DMS153 (cell line): ENCODE data around the gene STX19.
"Not testable (repeated sequence)": the region's sequence is repeated elsewhere in the genome, so short reads cannot be mapped to it uniquely, and the experiment has no call there.

ENCODE experiments used
- DNase-seq: peaks from one replicate; lab custom pipeline; 2025; lab: John Stamatoyannopoulos, UW

STX19 gene

DNA sequence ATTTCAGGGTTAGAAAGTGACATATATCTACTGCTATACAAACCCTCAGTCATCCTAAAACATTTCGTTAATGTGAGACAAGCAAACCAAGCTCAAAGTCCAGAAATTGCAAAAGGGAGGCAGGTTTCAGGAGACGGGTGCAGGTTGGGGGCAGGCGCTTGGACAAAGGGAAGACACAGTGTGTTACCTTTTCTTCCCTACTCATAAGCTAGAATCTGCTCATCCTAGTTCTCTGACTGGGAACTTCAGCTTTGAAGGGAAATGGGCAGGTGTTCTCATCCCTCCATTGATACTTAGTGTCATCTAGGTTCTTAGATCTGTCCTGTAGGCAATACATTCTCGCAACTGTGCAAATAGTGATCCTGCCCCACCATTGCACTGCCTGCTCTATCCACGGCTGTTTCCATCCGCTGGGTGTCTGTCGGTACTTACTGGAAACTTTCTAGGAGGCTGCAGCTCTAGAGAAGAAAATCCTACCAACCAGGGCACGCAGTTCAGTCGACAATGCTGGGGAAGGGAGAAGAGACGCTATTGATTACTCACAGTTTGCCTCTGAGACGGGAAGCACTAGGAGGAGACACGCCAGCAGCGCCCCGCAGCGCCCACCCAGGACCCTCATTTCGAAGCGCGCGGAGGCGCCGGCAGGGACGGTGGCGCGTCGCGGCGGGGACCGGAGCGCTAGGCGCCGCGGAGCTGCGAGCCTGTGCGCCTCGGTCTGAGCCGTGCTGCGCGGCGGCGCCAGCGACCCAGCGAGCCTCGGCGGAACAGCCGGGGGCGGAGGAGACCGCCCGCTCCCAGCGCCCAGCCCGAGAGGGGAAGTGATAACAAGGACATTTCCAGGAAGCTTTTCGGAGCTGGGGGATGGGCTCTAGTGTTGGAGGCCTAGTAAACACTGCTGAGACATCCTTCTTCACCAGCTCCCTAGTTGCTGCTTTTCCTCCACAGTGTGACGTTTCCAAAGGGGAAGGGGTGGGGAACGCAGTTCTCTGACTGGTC, 55.0 kb downstream of the STX19 start, which contains the start of gene PROS1:
Gene PROS1, minus strand, starts transcription at position 766 of the 996 bp plus-strand sequence. Its CDS starts 147 bp downstream, at position 619.
- DNase-seq, result peak; percentile 59

DNA sequence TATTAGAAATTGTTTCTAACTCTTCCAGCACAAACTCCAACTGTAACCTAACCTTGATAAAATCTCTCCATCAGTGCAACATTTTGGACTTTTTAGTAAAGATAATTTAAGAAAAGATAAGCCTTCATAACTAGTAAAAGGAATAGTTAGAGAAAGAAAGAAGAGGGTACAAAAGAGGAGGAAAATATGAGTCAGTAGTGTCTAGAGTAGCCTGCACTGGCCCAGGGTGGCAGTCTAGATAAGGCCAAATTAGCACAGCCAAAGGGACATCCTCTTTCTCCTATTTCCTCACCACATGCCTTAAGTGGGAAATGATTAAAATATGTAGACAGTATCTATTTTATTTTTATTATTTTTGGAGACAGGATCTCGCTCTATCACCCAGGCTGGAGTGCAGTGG, 58.4 kb downstream of the STX19 start:
- DNase-seq, result no peak

DNA sequence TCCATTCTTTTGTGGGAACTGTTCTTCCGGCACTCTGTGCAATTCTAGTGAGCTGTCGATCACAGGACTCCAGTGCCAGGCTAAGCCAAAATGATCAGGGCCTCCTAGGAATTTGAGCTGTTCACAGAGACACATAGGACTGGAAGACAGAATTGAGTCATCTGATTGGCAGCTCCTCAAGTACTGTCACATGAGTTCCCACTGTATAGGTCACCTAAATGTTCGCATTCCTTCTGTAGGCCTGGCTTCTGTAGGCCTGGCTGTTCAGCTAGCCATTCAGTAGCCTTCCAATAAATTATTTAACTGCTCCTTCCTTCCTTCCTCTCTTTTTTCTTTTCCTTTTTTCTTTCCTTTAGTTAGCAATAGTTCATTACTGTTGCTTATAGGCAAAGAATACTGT, 59.0 kb downstream of the STX19 start:
- DNase-seq, result no peak

DNA sequence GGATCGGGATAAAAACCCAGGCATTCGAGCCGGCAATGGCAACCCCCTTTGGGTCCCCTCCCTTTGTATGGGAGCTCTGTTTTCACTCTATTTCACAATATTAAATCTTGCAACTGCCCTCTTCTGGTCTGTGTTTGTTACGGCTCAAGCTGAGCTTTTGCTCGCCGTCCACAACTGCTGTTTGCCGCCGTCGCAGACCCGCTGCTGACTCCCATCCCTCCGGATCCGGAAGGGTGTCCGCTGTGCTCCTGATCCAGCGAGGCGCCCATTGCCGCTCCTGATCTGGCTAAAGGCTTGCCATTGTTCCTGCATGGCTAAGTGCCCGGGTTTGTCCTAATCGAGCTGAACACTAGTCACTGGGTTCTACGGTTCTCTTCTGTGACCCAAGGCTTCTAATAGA, 63.3 kb downstream of the STX19 start:
- DNase-seq, result not testable (repeated sequence)
